ENCODE measurements around the gene LSP1. TPM values are rescaled to one million over a fixed set of nuclear protein-coding genes. Genes with fewer than 3 reads are reported as not detected.

LSP1 gene
- total RNA-seq, 2 experiments from 2014 or later = 228 to 232 TPM

DNA sequence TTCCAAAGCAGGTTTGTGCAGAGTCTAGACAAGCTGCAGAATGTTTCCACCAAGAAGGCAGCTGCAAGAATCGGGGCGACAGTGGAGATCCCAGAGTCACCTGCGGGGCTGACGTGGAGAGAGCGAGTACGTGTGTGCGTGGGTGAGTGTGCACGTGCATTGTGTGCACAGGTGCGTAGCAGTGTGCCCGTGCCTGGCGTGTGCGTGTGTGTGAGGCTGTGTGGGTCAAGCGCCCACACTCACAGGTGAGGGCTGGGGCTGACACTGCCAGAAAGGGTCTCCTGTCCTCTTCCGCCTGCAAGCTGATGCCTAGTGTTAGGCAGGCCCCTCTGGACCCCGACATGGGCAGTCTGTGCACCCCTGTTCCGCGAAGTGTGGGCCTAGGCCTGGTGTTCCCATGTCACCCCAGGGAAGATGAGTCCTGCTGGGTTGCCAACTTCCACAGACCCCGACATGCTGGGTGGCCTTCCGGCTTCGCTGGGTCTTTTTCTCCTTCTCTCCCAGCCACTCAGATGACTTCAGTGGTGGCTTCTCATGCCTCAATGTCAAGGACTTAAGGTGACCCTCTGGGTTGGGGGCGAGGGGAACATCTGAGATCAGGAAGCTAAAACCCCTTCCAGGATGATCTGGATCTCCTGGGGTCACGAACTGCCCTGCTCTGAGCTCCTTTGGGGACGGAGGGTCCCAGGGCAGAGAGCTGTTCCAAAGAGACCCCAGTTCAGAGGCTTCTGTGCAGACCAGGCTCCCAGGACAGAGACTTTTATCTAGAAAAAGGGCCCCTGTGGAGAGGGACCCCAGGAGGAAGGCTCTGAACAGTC, 28.5 kb upstream of the LSP1 start:
- Histone ChIP-seq H3K27ac (ENCODE audit: low read depth in 1 of 2, low read length in 2 of 2) (no peak overlapping the region), H3K4me3 (ENCODE audit: low read length) (no peak overlapping the region), H3K27me3 (ENCODE audit: control insufficient read depth in 1 of 2, insufficient read depth in 2 of 2, low read length in 2 of 2) (no peaks in the 10 kb centered on the region), H3K36me3 (ENCODE audit: insufficient read depth, low read length) (no peaks in the 10 kb centered on the region), H3K9me3 (ENCODE audit: control insufficient read depth in 1 of 2, insufficient read depth in 1 of 2, low read length in 2 of 2) (peaks cover 0 to 5% of the 10 kb centered on the region in 2 experiments), H3K4me1 (ENCODE audit: insufficient read depth, low read length) (no peaks in the 10 kb centered on the region)
- DNase-seq (no peak), ATAC-seq (ENCODE audit: poor library complexity) (no peak)
- POLR2A ChIA-PET = interaction anchor here (0.7 kb wide), 1 partner anchor 46 kb away, joined by 3 read pairs; no protein-coding TSS in a partner anchor
- Mint-ChIP-seq H3K36me3 (ENCODE audit: low read depth) (no peaks in the 10 kb centered on the region), H3K4me1 (ENCODE audit: low read depth) (no peaks in the 10 kb centered on the region), H3K4me3 (no peak overlapping the region), H3K27me3 (no peaks in the 10 kb centered on the region), H3K27ac (no peak overlapping the region), H3K9me3 (no peaks in the 10 kb centered on the region)
- CTCF ChIA-PET = interaction anchor here (1.1 kb wide), 1 partner anchor 176 kb away, joined by 3 read pairs; no protein-coding TSS in a partner anchor
- intact Hi-C loops (cut with DNase I, micrococcal nuclease) = no loop called here
- TF ChIP-seq, protein P1, sequence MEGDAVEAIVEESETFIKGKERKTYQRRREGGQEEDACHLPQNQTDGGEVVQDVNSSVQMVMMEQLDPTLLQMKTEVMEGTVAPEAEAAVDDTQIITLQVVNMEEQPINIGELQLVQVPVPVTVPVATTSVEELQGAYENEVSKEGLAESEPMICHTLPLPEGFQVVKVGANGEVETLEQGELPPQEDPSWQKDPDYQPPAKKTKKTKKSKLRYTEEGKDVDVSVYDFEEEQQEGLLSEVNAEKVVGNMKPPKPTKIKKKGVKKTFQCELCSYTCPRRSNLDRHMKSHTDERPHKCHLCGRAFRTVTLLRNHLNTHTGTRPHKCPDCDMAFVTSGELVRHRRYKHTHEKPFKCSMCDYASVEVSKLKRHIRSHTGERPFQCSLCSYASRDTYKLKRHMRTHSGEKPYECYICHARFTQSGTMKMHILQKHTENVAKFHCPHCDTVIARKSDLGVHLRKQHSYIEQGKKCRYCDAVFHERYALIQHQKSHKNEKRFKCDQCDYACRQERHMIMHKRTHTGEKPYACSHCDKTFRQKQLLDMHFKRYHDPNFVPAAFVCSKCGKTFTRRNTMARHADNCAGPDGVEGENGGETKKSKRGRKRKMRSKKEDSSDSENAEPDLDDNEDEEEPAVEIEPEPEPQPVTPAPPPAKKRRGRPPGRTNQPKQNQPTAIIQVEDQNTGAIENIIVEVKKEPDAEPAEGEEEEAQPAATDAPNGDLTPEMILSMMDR (IDR thresholded peaks at IDR 0.05) = no peak

DNA sequence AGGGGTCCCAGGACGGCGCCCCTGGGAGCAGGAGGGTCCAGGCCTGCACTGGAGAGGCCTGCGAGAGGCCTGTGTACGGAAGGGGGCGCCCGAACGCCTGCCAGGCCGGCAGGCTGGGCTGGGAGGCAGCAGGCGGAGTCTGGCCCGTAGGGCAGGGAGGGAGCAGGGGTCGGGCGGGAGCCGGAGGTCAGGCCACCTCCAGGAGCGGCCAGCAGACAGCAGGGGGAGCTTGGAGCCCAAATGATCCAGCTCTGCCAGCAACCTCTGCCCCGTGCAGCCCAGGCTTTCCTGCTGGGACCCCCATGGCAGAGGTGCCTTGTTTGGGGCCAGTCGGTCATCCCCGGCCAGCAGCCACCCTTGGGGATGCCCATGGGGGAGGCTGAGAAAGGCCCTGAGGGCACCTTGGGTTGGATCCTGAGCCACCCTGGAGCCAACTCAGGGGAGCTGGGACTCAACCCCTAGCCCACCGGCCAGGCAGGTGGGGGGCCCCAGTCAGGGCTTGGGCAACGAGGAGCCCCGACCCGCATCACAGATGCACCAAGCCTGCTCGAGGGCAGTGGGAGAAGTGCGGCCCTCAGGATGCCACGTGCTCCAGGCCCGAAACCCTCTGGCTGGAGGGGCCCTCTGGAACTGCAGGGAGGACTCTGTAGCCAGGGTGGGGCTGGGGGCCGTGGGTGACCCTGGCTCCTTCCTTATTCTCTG, 27.7 kb upstream of the LSP1 start:
- Histone ChIP-seq H3K4me1 (ENCODE audit: insufficient read depth, low read length) (no peaks in the 10 kb centered on the region), H3K9me3 (ENCODE audit: control insufficient read depth in 1 of 2, insufficient read depth in 1 of 2, low read length in 2 of 2) (peaks cover 0 to 5% of the 10 kb centered on the region in 2 experiments), H3K4me3 (ENCODE audit: low read length) (no peak overlapping the region), H3K27ac (ENCODE audit: low read depth in 1 of 2, low read length in 2 of 2) (no peak overlapping the region), H3K27me3 (ENCODE audit: control insufficient read depth in 1 of 2, insufficient read depth in 2 of 2, low read length in 2 of 2) (peaks cover 0 to 6% of the 10 kb centered on the region in 2 experiments), H3K36me3 (ENCODE audit: insufficient read depth, low read length) (no peaks in the 10 kb centered on the region)
- ChIA-PET CTCF (interaction anchor here (1.1 kb wide), 1 partner anchor 175 kb away, joined by 3 read pairs; no protein-coding TSS in a partner anchor), POLR2A (no interaction called here)
- Mint-ChIP-seq H3K9me3 (no peaks in the 10 kb centered on the region), H3K4me1 (ENCODE audit: low read depth) (no peaks in the 10 kb centered on the region), H3K36me3 (ENCODE audit: low read depth) (no peaks in the 10 kb centered on the region), H3K27me3 (no peaks in the 10 kb centered on the region), H3K27ac (no peak overlapping the region), H3K4me3 (no peak overlapping the region)
- TF ChIP-seq, protein P1 (IDR thresholded peaks at IDR 0.05) = no peak
- ATAC-seq (ENCODE audit: poor library complexity) (no peak), DNase-seq (peak in 1 of 14 experiments; percentile 42)
- intact Hi-C loops (cut with DNase I, micrococcal nuclease) = no loop called here

DNA sequence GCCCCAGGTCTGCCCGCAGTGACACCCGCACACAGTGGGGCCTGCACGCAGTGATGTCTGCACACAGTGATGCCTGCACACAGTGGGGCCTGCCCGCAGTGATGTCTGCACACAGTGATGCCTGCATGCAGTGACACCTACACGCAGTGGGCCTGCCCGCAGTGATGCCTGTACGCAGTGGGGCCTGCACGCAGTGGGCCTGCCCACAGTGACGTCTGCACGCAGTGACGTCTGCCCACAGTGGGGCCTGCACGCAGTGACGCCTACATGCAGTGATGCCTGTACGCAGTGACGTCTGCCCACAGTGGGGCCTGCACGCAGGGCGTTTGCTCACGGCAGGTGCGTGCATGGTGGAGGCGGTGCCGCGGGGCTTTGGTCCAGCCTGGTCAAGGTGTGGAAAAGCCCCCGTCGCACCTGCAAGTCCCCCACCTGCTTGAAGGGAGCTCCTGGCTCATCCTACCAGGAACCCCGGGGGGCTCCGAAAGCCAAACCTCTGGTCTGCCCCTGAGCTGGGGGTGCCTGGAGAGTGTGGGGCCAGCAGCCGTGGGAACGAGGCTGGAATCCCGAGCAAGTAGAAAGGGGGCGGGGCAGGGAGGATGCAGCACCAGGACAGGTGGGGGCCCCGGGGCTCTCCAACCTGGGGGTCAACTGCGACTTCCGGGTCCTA, 27.0 kb upstream of the LSP1 start:
- no peak overlapping the region for H3K4me3 Mint-ChIP-seq
- no peak overlapping the region for H3K27ac ChIP-seq (ENCODE audit: low read depth in 1 of 2, low read length in 2 of 2)
- POLR2A ChIA-PET = no interaction called here
- ATAC-seq (ENCODE audit: poor library complexity) = no peak
- H3K36me3 Mint-ChIP-seq (ENCODE audit: low read depth) = no peaks in the 10 kb centered on the region
- no peak overlapping the region for H3K27ac Mint-ChIP-seq
- peaks cover 0 to 6% of the 10 kb centered on the region in 2 experiments for H3K27me3 ChIP-seq (ENCODE audit: control insufficient read depth in 1 of 2, insufficient read depth in 2 of 2, low read length in 2 of 2)
- H3K36me3 ChIP-seq (ENCODE audit: insufficient read depth, low read length) = no peaks in the 10 kb centered on the region
- no peaks in the 10 kb centered on the region for H3K9me3 Mint-ChIP-seq
- intact Hi-C loops (cut with DNase I, micrococcal nuclease) = no loop called here
- H3K4me1 Mint-ChIP-seq (ENCODE audit: low read depth) = no peaks in the 10 kb centered on the region
- TF ChIP-seq, protein P1 (IDR thresholded peaks at IDR 0.05) = no peak
- peak in 1 of 14 experiments; percentile 18 for DNase-seq
- no peaks in the 10 kb centered on the region for H3K4me1 ChIP-seq (ENCODE audit: insufficient read depth, low read length)
- H3K9me3 ChIP-seq (ENCODE audit: control insufficient read depth in 1 of 2, insufficient read depth in 1 of 2, low read length in 2 of 2) = peaks cover 0 to 5% of the 10 kb centered on the region in 2 experiments
- CTCF ChIA-PET = no interaction called here
- H3K4me3 ChIP-seq (ENCODE audit: low read length) = no peak overlapping the region
- H3K27me3 Mint-ChIP-seq = no peaks in the 10 kb centered on the region
